DMS153 (cell line): ENCODE results near the gene AKAP13.

ENCODE experiments used
- DNase-seq: peaks from one replicate; lab custom pipeline; 2025; lab: John Stamatoyannopoulos, UW

The AKAP13 gene

GRCh38 chr15:85702321-85703101, 322.1 kb downstream of the AKAP13 start:
- no peak for DNase-seq

GRCh38 chr15:85704066-85704465, 323.7 kb downstream of the AKAP13 start:
- DNase-seq = no peak

- DNase-seq = no peak
These were observed 324.5 kb downstream of the AKAP13 start for GRCh38 chr15:85704720-85705429.

GRCh38 chr15:85706779-85707518, 326.5 kb downstream of the AKAP13 start:
- no peak for DNase-seq

- DNase-seq = no peak
These were observed 327.3 kb downstream of the AKAP13 start for GRCh38 chr15:85707519-85708338.

- no peak for DNase-seq
These were observed 328.1 kb downstream of the AKAP13 start for GRCh38 chr15:85708402-85708941.

- DNase-seq = no peak
These were observed 328.8 kb downstream of the AKAP13 start for GRCh38 chr15:85709250-85709649.

- no peak for DNase-seq
These were observed 330.0 kb downstream of the AKAP13 start for GRCh38 chr15:85710340-85710842.

- DNase-seq = no peak
These were observed 331.3 kb downstream of the AKAP13 start for GRCh38 chr15:85711580-85712192.

- DNase-seq = no peak
These were observed 335.9 kb downstream of the AKAP13 start for GRCh38 chr15:85716261-85716660.

- DNase-seq = no peak
These were observed 336.8 kb downstream of the AKAP13 start for GRCh38 chr15:85717212-85717611.

GRCh38 chr15:85718271-85718971, 338.0 kb downstream of the AKAP13 start:
- no peak for DNase-seq

- DNase-seq = no peak
These were observed 338.6 kb downstream of the AKAP13 start for GRCh38 chr15:85718981-85719380.

- no peak for DNase-seq
These were observed 342.2 kb downstream of the AKAP13 start for GRCh38 chr15:85722374-85723152.

- no peak for DNase-seq
These were observed 343.9 kb downstream of the AKAP13 start for GRCh38 chr15:85723960-85724945.

GRCh38 chr15:85725019-85725418, 344.6 kb downstream of the AKAP13 start:
- DNase-seq = no peak

GRCh38 chr15:85725564-85725963, 345.2 kb downstream of the AKAP13 start:
- DNase-seq = no peak

GRCh38 chr15:85726454-85726853, 346.1 kb downstream of the AKAP13 start:
- DNase-seq = no peak
